OCI-M1 (cell line): ENCODE data around the gene MUS81.

Experiments
- DNase-seq: peaks from one replicate; lab custom pipeline; 2025; lab: John Stamatoyannopoulos, UW

Gene MUS81

GRCh38 chr11:65892661-65893317, 32.6 kb downstream of the MUS81 start:
- DNase-seq, result no peak

GRCh38 chr11:65894034-65894591, 33.9 kb downstream of the MUS81 start:
- DNase-seq, result no peak

GRCh38 chr11:65895482-65895981, 35.3 kb downstream of the MUS81 start:
- DNase-seq, result no peak

- no peak for DNase-seq
Measured at GRCh38 chr11:65896034-65896999, 36.1 kb downstream of the MUS81 start.

GRCh38 chr11:65897020-65897471, 36.8 kb downstream of the MUS81 start:
- no peak for DNase-seq

- DNase-seq, result no peak
Measured at GRCh38 chr11:65898656-65899355, 38.6 kb downstream of the MUS81 start.

GRCh38 chr11:65899356-65900124, 39.3 kb downstream of the MUS81 start:
- peak; percentile 78 for DNase-seq

- peak; percentile 94 for DNase-seq
Measured at GRCh38 chr11:65900125-65900898, 40.1 kb downstream of the MUS81 start, which contains the start of gene FOSL1. TSS of gene FOSL1 (minus strand) at chr11:65900388. CDS start at chr11:65900339, 49 bp downstream.

- DNase-seq, result no peak
Measured at GRCh38 chr11:65900899-65901180, 40.6 kb downstream of the MUS81 start.

GRCh38 chr11:65903068-65903481, 42.8 kb downstream of the MUS81 start:
- no peak for DNase-seq

- no peak for DNase-seq
Measured at GRCh38 chr11:65903715-65904114, 43.5 kb downstream of the MUS81 start.

- peak; percentile 70 for DNase-seq
Measured at GRCh38 chr11:65906602-65907001, 46.4 kb downstream of the MUS81 start.

GRCh38 chr11:65907878-65908277, 47.6 kb downstream of the MUS81 start:
- DNase-seq, result no peak

- peak; percentile 67 for DNase-seq
Measured at GRCh38 chr11:65911682-65912568, 51.7 kb downstream of the MUS81 start.

GRCh38 chr11:65912845-65913244, 52.6 kb downstream of the MUS81 start:
- no peak for DNase-seq

GRCh38 chr11:65915101-65915820, 55.0 kb downstream of the MUS81 start:
- DNase-seq, result no peak

GRCh38 chr11:65915821-65916251, 55.6 kb downstream of the MUS81 start:
- DNase-seq, result no peak
